NCI-H128 (cell line): ENCODE data around the gene CHFR.
"Not testable (repeated sequence)": the region's sequence is repeated elsewhere in the genome, so short reads cannot be mapped to it uniquely, and the experiment has no call there.

Source experiments
- DNase-seq: peaks from one replicate; lab custom pipeline; 2025; ENCODE audit not compliant: unreplicated experiment; lab: John Stamatoyannopoulos, UW

Gene CHFR

DNA sequence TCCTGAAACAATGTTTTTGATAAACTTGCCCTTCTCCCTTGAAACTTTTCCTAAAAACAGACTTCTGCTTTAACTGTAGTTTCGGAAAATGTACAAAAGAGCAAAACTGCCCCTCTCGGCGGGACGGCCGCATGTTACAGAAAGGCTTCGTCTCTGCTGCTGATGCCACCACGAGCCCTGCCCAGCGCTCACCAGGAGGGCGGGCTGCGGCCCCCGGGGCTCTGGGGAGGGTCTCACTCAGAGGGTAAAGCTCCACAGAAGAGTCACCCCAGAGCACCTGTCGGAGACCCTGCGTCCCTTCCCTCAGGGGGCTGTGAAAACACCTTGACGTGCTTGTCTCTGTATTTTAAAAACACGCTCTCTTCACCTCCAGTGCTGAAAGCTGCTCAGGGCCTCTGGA lies 46.3 kb downstream of the CHFR start:
- DNase-seq = no peak

DNA sequence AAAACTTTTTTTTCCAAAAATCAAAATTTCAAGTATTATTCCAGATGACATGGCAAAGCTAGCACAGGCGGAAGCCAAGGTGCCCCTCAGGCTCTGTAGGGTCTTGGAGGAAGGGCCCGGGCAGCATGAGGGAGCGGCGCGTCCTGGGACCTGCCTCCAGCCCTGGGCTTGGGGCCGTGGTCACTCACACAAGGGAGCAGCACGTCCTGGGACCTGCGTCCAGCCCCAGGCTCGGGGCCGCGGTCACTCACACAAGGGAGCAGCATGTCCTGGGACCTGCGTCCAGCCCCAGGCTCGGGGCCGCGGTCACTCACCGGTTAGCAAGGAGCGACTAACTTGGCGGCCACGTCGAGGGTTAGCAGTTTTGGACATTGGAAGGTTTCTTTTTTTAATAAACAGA lies 46.9 kb downstream of the CHFR start:
- no peak for DNase-seq

DNA sequence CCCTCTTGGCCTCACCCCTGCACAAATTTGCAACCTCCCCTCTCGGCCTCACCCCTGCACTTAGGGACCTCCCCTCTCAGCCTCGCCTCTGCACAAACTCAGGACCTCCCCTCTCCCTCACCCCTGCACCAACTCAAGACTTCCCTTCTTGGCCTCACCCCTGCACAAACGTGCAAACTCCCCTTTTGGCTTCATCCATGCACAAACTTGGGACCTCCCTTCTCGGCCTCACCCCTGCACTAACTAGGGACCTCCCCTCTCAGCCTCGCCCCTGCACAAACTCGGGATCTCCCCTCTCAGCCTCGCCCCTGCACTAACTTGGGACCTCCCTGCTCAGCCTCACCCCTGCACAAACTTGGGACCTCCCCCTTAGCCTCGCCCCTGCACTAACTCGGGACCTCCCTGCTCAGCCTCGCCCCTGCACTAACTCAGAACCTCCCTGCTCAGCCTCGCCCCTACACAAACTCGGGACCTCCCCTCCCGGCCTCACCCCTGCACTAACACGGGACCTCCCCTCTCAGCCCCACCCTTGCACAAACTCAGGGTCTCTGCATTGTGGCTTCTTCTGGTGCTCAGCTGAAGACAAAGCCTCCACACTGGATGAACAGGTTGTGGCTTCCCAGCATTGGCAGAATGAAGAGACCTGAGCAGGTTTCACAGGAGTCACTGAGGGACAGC lies 47.7 kb downstream of the CHFR start:
- no peak for DNase-seq

DNA sequence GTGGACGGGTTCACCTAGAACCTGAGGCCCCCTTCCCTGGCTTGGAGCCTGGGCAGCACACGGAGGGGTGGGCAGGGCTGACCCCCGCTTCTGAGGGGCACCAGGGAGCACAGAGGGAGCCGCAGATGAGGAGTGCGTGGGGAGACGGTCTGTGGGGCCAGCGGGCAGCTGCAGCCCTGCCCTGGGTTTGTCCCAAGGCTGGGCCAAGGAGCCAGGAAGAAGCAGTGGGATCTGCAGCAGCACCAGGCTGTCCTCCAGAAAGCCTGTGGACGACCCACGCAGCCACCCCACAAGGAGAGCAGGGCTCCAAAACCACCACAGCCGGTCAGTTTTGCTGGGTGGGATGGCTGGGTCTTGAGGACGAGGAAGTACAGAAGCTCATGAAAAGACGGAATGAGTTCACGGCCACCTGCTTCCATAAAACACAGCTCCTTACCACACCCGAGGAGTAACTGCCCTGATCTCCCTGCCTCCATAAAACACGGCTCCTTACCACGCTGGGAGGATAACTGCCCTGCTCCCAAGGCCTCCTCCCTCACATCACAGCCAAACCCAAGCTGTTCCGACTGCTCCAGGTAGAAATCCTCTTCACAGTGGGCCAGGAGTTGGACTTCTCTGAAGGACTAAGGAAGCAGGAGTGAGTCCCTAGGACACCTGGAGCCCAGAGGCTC lies 48.9 kb downstream of the CHFR start:
- DNase-seq = no peak

DNA sequence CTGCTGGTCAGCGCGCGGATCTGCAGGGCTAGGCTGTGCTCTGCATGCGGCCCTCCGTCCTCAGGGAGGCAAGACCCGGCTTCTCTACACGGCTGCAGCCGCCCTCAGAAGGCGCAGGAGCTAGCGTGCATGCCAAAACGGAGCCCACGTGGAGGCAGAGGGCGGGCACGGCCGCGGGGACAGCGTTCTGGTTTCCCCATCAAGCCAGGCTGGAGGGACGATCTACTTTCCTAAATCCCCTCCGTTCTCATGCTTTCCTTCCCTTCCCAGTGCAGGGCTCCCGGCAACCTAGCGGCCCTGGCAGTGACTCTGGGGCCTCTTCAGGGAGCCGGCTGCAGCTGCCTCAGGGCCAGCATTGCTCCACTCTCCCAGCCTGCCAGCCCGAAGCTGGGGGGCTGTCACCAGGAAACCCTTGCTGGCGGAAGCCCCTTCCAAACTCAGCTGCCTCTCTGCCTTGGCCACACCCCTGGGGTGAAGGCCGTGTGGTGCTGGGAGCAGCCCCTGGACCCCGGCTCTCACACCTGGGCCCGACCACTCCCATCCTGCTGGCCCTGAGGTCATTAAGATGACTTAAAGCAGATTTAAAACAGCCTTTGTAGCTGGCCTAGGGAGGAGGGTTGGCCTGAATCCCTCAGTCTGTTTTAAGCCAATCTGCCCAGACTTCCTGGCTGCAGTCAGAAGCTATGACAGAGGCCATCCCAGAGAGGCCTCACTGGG lies 49.6 kb downstream of the CHFR start:
- DNase-seq = no peak

DNA sequence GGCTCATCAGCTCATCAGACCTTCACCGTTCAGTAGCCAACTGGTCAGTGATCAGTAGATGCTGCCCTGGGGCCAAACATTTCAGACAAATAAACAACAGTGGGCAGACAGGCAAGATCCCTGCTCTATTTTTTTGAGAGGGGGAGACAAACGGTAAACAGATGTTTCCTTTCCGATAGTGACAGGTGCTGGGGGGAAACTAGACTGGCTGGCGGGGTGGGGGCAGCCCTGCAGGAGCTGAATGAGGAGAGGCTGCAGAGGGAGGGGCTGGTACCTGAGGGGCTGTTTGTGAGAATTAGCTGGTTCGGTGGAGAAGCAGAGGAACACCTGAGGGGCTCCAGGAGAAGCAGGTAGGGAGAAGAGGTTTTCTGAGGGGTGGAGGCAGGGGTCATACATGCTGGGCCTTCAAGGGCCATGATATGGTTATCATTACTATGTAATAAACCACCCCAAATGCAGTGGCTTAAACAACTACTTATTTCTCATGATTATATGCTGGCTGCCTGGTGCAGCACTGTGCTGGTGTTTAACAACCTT lies 50.5 kb downstream of the CHFR start:
- no peak for DNase-seq

DNA sequence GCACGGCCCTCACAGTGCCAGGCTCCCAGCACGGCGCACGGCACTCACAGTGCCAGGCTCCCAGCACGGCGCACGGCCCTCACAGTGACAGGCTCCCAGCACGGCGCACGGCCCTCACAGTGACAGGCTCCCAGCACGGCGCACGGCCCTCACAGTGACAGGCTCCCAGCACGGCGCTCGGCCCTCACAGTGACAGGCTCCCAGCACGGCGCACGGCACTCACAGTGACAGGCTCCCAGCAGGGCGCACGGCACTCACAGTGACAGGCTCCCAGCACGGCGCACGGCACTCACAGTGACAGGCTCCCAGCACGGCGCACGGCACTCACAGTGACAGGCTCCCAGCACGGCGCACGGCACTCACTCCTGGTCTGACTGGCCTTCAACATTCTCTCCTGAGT lies 51.2 kb downstream of the CHFR start:
- DNase-seq = not testable (repeated sequence)

DNA sequence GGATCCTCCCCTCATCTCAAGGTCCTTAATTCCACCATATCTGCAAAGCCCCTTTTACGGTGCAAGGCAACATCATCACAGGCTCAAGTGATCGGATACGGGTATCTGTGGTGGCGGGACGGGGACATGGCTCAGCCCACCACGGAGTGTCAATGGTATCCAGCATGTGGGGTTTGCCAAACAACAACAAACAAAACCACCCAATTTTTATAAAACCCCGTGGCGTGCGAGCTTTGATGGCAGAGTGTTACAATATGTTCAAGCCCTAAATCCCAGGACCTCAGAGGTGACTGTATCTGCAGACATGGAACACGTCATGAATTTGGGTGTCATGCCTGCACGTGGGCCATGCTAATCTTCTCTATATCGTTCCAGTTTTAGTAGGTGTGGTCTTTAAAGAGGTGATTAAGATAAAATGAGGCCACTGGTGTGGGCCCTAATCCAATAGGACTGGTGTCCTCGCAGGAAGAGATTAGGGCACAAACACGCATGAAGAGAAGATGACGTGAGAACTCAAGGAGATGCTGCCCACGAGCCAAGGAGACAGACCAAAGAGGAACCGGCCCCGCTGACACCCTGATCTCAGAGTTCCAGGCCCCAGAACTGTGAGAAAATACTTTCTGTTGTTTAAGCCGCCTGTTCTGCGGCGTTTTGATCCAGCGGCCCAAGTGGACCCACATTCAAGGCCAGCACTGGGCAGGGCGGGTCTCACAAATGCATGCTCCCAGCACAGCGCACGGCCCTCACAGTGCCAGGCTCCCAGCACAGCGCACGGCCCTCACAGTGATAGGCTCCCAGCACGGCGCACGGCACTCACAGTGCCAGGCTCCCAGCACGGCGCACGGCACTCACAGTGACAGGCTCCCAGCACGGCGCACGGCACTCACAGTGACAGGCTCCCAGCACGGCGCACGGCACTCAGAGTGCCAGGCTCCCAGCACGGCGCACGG lies 52.1 kb downstream of the CHFR start:
- no peak for DNase-seq

DNA sequence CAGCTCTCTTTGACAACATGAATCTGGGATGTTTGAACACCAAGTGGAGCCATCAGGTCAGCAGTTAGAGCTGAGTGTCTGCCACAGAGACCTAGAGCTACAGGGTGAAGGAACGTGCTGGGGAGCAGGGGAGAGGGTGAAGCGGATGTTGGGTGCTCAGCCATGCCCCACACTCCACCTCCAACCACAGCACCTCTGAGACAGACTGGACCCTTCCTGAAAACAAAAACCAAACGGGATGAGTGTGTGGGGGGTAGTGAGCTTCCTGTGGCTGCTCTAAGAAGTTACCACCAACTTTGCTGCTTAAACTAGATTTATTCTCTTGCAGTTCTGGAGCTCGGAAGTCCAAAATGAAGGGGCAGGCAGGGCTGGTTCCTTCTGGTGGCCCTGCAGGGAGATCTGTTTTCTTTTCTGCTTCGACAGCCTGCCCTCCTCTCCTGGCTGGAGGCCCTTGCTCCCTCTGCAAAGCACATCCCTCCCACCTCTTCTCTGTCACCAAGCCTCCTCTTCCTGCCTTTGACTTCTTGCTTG lies 53.2 kb downstream of the CHFR start:
- no peak for DNase-seq

DNA sequence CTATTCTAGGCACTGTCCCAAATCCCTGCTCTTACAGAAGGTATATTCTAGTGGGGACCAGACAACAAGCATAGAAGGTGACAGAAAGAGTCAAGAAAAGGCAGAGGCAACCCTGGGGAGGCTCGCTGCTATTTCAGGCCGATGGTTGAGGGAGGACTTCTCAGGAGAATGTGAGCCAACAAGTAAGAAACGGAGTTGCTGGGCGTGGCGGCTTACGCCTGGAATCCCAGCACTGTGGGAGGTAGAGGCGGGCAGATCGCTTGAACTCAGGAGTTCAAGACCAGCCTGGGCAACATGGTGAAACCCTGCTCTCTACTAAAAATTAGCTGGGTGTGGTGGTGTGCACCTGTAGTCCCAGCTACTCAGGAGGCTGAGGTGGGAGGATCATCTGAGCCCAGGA lies 54.1 kb downstream of the CHFR start:
- no peak for DNase-seq

DNA sequence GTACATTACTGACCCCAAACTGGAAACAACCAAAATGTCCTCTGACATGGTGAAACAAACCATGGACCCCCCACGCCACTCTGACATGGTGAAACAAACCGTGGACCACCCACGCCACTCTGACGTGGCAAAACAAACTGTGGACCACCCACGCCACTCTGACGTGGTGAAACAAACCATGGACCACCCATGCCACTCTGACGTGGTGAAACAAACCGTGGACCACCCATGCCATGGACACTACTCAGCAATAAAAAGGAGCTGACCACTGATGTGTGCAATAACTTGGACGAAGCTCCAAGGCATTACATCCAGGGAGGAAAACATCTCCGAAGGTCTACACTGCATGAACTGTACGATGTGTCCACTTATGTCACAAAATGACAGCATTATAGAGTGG lies 55.6 kb downstream of the CHFR start:
- DNase-seq = no peak

DNA sequence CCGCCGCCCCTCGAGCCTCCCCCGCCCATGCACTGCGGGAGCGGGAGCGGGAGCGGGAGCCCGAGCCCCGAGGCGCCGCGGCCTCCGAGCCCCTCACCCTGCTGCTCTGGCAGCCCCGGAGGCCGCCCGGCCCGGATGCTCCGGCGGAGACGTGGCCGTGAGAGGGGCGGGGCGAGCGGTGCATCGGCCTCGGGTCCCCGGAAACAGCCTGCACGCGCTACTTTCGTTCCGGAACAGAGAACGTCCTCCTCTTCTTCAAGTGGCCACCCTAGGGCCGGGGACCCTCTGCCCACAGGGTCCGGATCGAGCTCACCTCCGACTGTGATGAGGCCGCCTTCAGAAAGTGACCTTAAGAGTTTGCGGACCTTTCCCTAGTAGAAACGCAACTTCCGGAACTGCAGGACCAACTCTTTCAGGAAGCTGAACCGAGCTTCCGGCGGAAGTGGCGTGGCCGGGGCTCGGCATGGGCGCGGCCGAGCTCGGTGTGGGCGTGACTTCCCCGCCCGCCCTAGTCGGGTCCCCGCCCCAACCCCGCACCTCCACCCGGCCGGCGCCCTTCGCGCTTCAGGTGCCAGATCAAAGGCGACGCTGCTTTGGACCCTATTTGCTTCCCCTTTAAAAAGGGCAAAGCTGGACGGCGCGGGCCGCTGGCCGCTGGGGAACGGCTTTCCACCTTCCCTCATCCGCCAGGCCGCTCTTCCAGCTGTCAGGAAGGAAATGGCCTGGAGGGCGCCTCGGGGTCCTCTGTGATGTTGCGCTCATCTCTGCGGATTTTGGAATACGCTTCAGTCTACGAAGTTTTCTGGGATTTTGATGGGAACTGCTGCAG lies 58.5 kb downstream of the CHFR start, which contains the start of gene GOLGA3:
GOLGA3 (minus strand) TSS at position 164 of the 829 bp plus-strand sequence. CDS start 6,741 bp downstream, outside the sequence.
- peak; percentile 87 for DNase-seq

DNA sequence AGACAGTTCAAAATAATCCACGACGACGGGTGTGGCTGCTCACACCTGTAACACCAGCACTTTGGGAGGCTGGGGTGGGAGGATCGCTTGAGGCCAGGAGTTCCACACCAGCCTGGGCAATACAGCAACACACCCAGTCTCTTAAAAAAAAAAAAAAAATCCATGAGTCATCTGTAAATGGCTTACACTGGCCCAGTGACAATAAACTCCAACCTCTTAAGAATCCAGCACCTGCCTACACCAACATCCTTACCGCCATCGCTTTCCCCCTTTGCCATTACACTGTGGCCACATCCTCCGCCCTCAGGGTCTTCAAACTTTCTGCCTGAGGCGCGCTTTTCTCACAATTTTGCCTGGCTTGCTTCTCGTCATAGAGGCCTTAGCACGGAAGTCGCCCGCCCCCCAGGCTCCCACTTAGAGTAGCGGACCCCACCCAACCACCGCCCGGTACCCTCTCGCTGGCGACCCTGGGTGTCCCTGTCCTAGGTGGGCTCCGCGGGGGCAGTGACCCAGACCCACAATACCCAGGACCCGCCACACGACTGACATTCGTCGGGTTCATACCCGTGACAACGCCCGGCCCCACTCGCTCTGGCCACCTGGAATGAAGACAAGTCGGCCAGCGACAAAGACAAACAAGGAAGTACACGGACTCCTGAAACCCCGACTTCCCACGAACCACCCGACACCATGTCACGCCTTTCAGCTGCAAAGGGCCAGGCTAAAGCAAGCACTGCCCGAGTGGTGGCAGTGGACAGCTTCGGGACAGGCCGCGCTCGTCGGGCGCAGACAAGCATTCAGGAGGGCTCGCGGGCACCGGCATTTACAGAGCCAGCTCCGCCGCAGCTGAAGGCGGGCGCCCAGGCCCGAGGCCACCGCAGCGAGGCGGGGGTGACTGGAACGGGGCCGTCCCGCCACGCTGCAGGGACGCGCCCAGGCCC lies 59.4 kb downstream of the CHFR start:
- no peak for DNase-seq

DNA sequence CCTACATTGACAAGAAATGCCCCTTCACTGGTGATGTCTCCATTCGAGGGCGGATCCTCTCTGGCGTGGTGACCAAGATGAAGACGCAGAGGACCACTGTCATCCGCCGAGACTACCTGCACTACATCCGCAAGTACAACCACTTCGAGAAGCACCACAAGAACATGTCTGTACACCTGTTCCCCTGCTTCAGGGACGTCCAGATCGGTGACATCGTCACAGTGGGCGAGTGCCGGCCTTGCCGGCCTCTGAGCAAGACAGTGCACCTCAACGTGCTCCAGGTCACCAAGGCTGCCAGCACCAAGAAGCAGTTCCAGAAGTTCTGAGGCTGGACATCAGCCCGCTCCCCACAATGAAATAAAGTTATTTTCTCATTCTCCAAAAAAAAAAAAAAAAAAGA lies 61.5 kb downstream of the CHFR start:
- DNase-seq = no peak

DNA sequence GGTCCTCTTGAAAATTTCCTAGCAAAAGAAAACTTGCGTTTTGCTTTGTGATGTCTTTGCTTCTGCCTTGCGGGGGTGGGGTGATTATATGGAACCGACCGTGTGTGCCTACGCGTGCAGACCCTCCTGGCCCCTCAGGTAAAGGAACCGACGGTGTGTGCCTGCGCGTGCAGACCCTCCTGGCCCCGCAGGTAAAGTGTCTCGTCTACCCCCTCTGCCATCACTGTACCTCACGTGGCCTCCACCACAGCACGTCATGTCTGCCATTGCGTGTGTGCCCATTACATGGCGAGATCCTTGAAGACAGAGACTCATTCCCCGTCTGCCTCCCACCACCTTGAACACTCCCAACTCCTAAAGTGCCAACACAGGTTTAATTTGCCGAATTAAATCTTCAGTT lies 62.3 kb downstream of the CHFR start:
- no peak for DNase-seq

DNA sequence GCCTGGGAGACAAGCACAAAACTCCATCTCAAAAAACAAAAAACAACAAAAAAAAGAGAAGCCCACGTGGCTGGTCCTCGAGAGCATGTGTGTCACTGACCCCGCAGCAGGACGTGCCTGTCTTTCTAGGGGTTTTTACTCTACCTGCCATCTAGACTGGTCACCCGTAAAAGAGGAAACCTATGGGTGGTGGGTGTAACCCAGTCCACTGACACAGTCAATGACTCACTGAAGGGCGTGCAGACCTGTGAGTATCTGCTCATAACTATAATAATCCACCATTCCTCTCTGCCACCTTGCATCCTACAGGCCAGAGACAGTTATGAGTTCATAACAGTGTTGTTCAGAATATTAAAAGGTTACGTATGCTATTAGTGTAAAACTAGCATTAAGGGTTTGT lies 63.4 kb downstream of the CHFR start:
- no peak for DNase-seq

DNA sequence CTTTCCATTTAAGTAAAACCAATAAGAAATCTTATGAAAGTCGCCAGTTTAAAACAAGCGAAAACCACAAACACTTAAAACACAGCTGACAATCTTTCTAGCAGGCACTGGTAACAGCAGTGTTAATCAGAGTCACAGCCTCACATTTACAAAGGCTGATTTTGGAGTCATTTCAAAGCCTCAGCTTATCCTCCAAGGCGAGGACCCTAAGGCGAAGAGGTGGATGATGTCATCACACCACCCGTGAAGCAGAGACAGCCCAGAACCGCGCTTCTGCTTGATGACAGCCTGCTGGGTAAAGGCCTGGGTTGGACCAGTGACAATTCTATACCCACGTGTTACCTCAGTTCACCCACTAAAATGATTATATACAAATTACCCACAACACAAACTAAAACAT lies 68.8 kb downstream of the CHFR start:
- no peak for DNase-seq

DNA sequence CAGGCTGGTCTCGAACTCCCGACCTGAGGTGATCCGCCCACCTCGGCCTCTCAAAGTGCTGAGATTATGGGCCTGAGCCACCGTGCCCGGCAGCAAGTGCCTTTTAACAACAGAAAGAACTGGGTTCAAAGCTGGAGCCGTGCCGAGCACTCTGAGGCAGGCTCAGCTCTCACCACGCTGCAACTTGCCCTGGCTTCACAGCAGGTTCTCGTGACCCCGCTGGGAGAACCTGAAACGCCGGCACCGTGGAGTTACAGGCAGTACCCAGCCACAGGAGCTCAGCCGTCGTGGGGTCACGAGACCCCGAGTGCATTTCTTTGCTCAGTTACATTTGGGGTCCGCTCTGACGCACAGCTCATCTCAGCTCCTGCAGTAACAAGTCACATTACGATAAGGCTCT lies 73.2 kb downstream of the CHFR start:
- no peak for DNase-seq

DNA sequence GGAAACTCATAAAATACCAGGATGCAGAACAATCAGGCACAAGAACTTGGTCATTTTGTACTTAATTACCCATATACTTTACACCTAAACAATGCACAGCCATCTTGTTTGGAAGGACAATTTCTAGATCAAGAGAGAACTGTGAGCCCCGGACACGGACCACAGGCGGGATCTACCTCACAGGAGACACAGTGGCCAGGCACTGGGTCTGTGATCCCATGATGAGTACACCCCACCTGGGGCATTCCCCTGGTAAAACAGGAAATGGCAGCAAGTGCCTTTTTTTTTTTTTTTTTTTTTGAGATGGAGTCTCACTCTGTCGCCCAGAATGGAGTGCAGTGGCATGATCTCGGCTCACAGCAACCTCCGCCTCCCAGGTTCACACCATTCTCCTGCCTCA lies 74.0 kb downstream of the CHFR start:
- DNase-seq = no peak
